ENCODE measurements around the gene LEAP2.

Gene LEAP2

GRCh38 chr5:132916086-132916485, 42.6 kb downstream of the LEAP2 start:
- no peaks in the 10 kb centered on the region; the same call in 1 of the 2 replicates for H3K36me3 ChIP-seq (ENCODE audit: insufficient read depth, low read length)
- H4K20me1 ChIP-seq (ENCODE audit: insufficient read depth, low read length, poor library complexity, severe bottlenecking), result no peaks in the 10 kb centered on the region
- no peak overlapping the region for H3K4me3 ChIP-seq (ENCODE audit: low read length, poor library complexity, severe bottlenecking)
- no peak overlapping the region for H3K4me2 ChIP-seq (ENCODE audit: low read depth, low read length, poor library complexity, severe bottlenecking)
- H3K4me1 ChIP-seq (ENCODE audit: insufficient read depth, low read length, poor library complexity, severe bottlenecking), result no peaks in the 10 kb centered on the region
- no peak overlapping the region for H3K9ac ChIP-seq (ENCODE audit: low read depth, low read length, poor library complexity, severe bottlenecking)
- no peaks in the 10 kb centered on the region for H3K9me3 ChIP-seq (ENCODE audit: insufficient read depth, low read depth, low read length)
- H3K27me3 ChIP-seq (ENCODE audit: insufficient read depth, low read length, poor library complexity, severe bottlenecking), result no peaks in the 10 kb centered on the region
- H3F3A ChIP-seq (ENCODE audit: low read depth), result no peaks in the 10 kb centered on the region
- H2AFZ ChIP-seq (ENCODE audit: low read length), result no peak overlapping the region
- no peak for TF ChIP-seq EZH2phosphoT487 (IDR thresholded peaks at IDR 0.05; ENCODE audit: borderline replicate concordance)
- TF ChIP-seq CTCF (conservative IDR thresholded peaks at IDR 0.05; ENCODE audit: low read length), result no peak
- no peaks in the 10 kb centered on the region for H3K79me2 ChIP-seq (ENCODE audit: insufficient read depth, low read length)
- H3K9me2 ChIP-seq (replicated peaks; ENCODE audit: low read depth, low read length), result no peaks in the 10 kb centered on the region

Data from Loucy (cell line).